Gastroesophageal sphincter (tissue), 4 donors: ENCODE results near the gene TXNL1. TPM values are rescaled to one million over a fixed set of nuclear protein-coding genes. Genes with fewer than 3 reads are reported as not detected.

Experiments used
- ATAC-seq: fragments of 150-250 bp; one replicate; pipeline ENCODE4 v1.9.1; 2016; ENCODE audit warnings: mild to moderate bottlenecking, moderate library complexity
- H3K27ac ChIP-seq, 4 donors: fragments of 200-600 bp; sonication (generic) in 3 of 4; 1 replicate in 3 of 4; 2 replicates in 1 of 4; pipeline ENCODE4 v1.5.1; 2016 to 2019
- H3K27me3 ChIP-seq: fragments of 200-600 bp; sonication (generic); one replicate; pipeline ENCODE4 v1.5.1; 2019
- H3K36me3 ChIP-seq, 2 donors: fragments of 200-600 bp; sonication (generic); one replicate each; pipeline ENCODE4 v1.5.1; 2019; ENCODE audit warnings: control low read depth in 1 of 2
- H3K4me1 ChIP-seq, 3 donors: fragments of 200-600 bp; sonication (generic); 1 replicate in 2 of 3; 2 replicates in 1 of 3; pipeline ENCODE4 v1.5.1; 2016 to 2019; ENCODE audit warnings: control low read depth in 2 of 3
- H3K4me3 ChIP-seq, 2 donors: fragments of 200-600 bp; sonication (generic); one replicate each; pipeline ENCODE4 v1.5.1; 2019; ENCODE audit warnings: mild to moderate bottlenecking in 1 of 2, moderate library complexity in 1 of 2
- H3K9me3 ChIP-seq, 3 donors: fragments of 200-600 bp; sonication (generic); one replicate each; pipeline ENCODE4 v1.5.1; 2017 to 2019; ENCODE audit warnings: control low read depth in 2 of 3
- CTCF ChIP-seq, 4 experiments: fragments of 200-600 bp in 2 of 4; fragments of 450-650 bp in 2 of 4; sonication (generic) in 1 of 4; IDR thresholded peaks; one replicate each; pipeline ENCODE4 v1.5.1; 2017 to 2019; ENCODE audit warnings: antibody characterized with exemption in 4 of 4, mild to moderate bottlenecking in 2 of 4, moderate library complexity in 2 of 4
- EP300 ChIP-seq: sonication (generic); formaldehyde crosslinking; IDR thresholded peaks from one replicate; pipeline ENCODE4 v1.6.1; 2017; ENCODE audit warnings: antibody characterized with exemption, mild to moderate bottlenecking
- POLR2A ChIP-seq, 2 donors: fragments of 450-650 bp; IDR thresholded peaks; one replicate each; pipeline ENCODE4 v1.6.1; 2017; ENCODE audit warnings: antibody characterized with exemption in 2 of 2, mild to moderate bottlenecking in 2 of 2, moderate library complexity in 1 of 2
- POLR2AphosphoS5 ChIP-seq: sonication (generic); formaldehyde crosslinking; IDR thresholded peaks from one replicate; pipeline ENCODE4 v1.6.1; 2017; ENCODE audit warnings: antibody characterized with exemption
- WGBS, 2 donors: methylation state at CpG; one replicate each; pipeline ENCODE4 v1.1.5; 2018; ENCODE audit warnings: low coverage in 1 of 2; 5-methylcytosine and 5-hydroxymethylcytosine counted together
- total RNA-seq, 4 donors: library from RNA; depleted of rRNA; stranded (reverse); fragments of >200 nt; gene quantifications; one replicate each; pipeline ENCODE4 v1.1.0, GENCODE V29; 2016

The TXNL1 gene
- total RNA-seq, 4 donors from 2014 or later, result 43.6 to 53.0 (median 47.7) TPM

GRCh38 chr18:56598422-56598821 lies 40.0 kb downstream of the TXNL1 start:
- Histone ChIP-seq H3K27me3 (no peaks in the 10 kb centered on the region), H3K36me3 (peaks cover 0 to 19% of the 10 kb centered on the region in 2 donors), H3K4me1 (peaks cover 0 to 6% (median 0%) of the 10 kb centered on the region in 3 donors), H3K27ac (no peak overlapping the region), H3K9me3 (no peaks in the 10 kb centered on the region), H3K4me3 (no peak overlapping the region)
- WGBS, 2 donors, result 93 to 100% methylated on average over 3 to 4 of the region's 4 CpGs
- ATAC-seq, result no peak
- no peak for TF ChIP-seq CTCF (IDR thresholded peaks at IDR 0.05)
- no peak for TF ChIP-seq POLR2A (IDR thresholded peaks at IDR 0.05)
- TF ChIP-seq POLR2AphosphoS5, result no peak
- no peak for TF ChIP-seq EP300

DNA sequence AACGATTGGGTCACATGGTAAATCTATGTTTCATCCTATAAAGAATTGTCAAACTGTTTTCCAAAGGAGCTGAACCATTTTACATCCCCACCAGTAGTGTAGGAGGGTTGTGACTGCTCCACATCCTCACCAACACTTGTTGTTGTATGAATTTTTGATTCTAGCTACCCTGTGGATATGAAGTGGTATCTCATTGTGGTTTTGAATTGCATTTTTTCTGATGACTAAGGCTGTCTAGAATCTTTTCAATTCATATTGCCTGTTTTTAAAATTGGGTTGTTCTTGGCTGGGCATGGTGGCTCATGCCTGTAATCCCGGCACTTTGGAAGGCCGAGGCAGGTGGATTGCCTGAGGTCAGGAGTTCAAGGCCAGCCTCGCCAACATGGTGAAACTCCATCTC lies 44.5 kb downstream of the TXNL1 start:
- no peaks in the 10 kb centered on the region for H3K27me3 ChIP-seq
- H3K36me3 ChIP-seq, result no peaks in the 10 kb centered on the region
- no peak overlapping the region for H3K27ac ChIP-seq
- H3K4me3 ChIP-seq, result no peak overlapping the region
- H3K9me3 ChIP-seq, result no peaks in the 10 kb centered on the region
- 88 to 91% methylated on average over 1 of the region's 4 CpGs for WGBS, 2 donors
- ATAC-seq, result no peak
- no peaks in the 10 kb centered on the region for H3K4me1 ChIP-seq
- no peak for TF ChIP-seq POLR2AphosphoS5
- TF ChIP-seq EP300, result no peak

DNA sequence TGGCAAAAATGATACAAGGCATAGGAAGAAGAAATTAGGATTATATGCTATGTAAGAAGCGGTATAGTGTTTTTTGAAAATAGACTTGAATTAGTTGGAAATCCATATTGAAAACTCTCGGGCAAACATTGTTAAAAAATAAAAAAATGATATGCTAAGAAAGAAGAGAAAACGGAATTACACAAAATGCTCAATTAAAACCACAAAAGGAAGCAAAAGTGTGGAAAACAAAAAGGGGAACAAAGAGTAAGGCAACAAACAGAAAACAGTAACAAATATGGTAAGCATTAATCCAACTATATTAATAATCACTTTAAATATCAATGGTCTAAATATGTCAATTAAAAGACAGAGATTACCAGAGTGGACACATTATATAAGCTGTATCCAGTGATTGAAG lies 58.4 kb downstream of the TXNL1 start:
- Histone ChIP-seq H3K4me1 (peaks cover 0 to 11% (median 3%) of the 10 kb centered on the region in 3 donors), H3K4me3 (no peak overlapping the region), H3K27ac (no peak overlapping the region), H3K9me3 (peaks cover 0 to 10% (median 0%) of the 10 kb centered on the region in 3 donors), H3K27me3 (no peaks in the 10 kb centered on the region), H3K36me3 (no peaks in the 10 kb centered on the region)
- TF ChIP-seq EP300 (no peak), CTCF (IDR thresholded peaks at IDR 0.05) (no peak), POLR2AphosphoS5 (no peak), POLR2A (IDR thresholded peaks at IDR 0.05) (no peak)
- 61 to 77% methylated on average over 3 of the region's 3 CpGs for WGBS, 2 donors
- no peak for ATAC-seq

GRCh38 chr18:56579451-56579850 lies 58.9 kb downstream of the TXNL1 start:
- Histone ChIP-seq H3K27me3 (no peaks in the 10 kb centered on the region), H3K27ac (no peak overlapping the region), H3K36me3 (no peaks in the 10 kb centered on the region), H3K4me1 (peaks cover 0 to 16% (median 5%) of the 10 kb centered on the region in 3 donors), H3K4me3 (no peak overlapping the region), H3K9me3 (peaks cover 0 to 10% (median 0%) of the 10 kb centered on the region in 3 donors)
- TF ChIP-seq POLR2AphosphoS5, result no peak
- TF ChIP-seq EP300, result no peak
- TF ChIP-seq CTCF (IDR thresholded peaks at IDR 0.05), result no peak
- TF ChIP-seq POLR2A (IDR thresholded peaks at IDR 0.05), result no peak
- ATAC-seq, result no peak

DNA sequence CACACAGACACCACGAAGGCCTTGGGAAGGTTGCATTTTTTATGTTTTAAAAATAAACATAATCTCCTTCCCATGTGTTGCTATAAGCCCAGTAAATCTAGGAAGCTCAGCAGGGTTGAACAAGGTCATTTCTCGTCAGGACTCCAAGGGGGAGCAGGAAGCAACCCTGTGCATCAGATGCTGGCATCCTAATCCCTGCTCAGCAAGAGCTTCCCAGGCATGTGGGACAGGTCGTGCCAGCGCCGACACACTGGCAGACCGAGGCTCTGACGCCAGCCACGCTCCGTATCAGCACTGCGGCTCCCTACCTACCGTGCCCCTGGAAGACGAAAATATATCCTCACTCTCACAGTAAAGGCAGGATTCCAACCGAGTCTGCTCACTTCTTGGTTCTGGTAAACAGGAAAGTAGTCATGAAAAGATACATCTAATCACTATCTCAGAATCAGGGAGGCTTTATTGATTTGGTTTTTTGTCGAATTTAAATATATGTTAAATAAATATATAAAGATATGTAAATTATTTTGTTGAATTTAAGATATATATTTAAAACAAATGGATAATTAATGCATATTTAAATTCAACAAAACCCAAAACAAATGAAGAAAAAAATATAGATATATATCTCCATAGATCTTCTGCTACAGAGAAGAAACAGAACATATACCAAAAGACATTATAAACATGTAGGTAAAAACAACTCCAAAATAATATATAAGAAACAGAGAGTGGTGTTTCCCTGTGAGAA lies 61.4 kb downstream of the TXNL1 start:
- Histone ChIP-seq H3K36me3 (no peaks in the 10 kb centered on the region), H3K27me3 (no peaks in the 10 kb centered on the region), H3K4me3 (no peak overlapping the region), H3K27ac (no peak overlapping the region), H3K9me3 (peaks cover 0 to 10% (median 0%) of the 10 kb centered on the region in 3 donors), H3K4me1 (peaks cover 0 to 19% (median 5%) of the 10 kb centered on the region in 3 donors)
- TF ChIP-seq CTCF (IDR thresholded peaks at IDR 0.05) (no peak), POLR2AphosphoS5 (no peak), POLR2A (IDR thresholded peaks at IDR 0.05) (no peak)
- no peak for ATAC-seq
- 41 to 58% methylated on average over 6 to 7 of the region's 14 CpGs for WGBS, 2 donors
